ENCODE measurements around the gene TRAPPC6A.

DNA sequence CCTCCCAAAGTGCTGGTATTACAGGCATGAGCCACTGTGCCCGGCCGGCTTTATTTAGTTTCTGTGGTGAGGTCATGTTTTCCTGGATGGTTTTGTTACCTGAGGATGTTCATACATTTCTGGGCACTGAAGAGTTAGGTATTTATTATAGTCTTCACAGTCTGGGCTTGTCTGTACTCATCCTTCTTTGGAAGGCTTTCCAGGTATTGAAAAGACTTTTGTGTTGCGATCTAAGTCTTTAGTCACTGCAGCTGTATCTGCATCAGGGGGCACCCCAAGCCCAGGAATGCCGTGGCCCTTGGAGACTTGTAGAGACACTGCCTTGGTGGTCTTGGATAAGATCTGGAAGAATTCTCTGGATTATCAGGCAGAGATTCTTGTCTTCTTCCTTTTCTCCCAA lies 13.3 kb upstream of the TRAPPC6A start:
- TF ChIP-seq CTCF (IDR thresholded peaks at IDR 0.05) = no peak
- TF ChIP-seq EP300 (IDR thresholded peaks at IDR 0.05; ENCODE audit: low read depth) = no peak

Measured in transverse colon (tissue), 3 donors.